NCI-H82 (cell line): ENCODE data around the gene GPATCH4.
"Not testable (repeated sequence)": the region's sequence is repeated elsewhere in the genome, so short reads cannot be mapped to it uniquely, and the experiment has no call there.

ENCODE experiments used
- DNase-seq: peaks from one replicate; lab custom pipeline; 2025; lab: John Stamatoyannopoulos, UW

GPATCH4 gene

DNA sequence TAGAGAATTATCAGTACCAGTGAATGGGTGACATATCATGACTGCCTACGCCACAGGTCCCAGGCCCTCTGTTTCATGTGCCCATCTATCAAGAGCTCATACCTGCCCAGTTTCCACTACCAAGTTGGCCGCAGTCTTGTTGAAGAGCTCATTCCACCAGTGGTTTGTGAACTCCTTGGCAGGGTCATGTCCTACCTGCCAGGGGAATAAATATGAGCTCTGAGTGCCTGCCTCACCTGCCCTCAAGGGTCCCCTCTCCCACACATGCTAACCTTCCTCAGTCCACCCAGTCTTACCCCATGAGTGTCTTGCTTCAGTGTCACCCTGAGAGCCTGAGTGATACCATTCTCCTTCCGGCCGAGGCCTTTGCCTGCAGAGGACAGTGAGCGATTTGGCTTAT is 3.2 kb downstream of the GPATCH4 start:
- no peak for DNase-seq

DNA sequence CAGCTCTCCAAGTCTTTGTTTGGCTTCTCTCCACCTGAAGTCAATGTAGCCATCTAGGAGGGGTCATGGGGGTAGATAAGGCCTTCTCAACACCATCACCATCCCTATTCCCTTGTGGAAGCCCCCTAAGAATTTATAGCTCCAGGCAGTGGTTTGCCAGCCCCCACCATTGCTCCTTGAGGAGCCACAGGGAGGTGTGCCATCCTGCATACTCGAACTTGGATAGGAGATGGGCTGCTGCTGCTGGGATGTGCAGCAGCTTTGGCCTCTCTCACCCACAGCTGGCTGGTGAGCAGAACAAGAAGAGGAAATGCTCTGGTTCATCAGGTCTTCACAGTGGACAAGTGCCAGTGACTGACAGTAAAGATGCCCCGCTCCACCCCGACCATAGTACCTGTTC is 4.9 kb downstream of the GPATCH4 start:
- DNase-seq, result no peak

DNA sequence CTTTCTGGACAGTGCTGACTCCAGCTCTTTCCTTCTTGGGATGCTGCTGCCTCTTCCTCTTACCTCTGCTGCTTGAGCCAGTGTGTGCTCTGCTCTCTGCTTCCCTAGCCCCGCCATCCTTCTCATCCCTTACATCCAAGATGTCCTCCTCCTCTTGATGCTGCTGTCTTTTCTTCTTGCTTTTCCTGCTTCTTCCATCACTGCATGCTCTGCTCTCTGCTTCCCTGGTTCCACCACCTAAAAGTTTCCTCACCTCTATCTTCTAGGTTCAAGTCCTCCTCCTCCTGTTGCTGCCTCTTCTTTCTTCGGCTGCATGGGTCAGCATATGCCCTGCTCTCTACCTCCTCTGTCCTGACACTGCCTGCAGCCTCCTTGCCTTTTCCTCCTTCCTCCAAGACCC is 6.3 kb downstream of the GPATCH4 start:
- DNase-seq, result no peak

DNA sequence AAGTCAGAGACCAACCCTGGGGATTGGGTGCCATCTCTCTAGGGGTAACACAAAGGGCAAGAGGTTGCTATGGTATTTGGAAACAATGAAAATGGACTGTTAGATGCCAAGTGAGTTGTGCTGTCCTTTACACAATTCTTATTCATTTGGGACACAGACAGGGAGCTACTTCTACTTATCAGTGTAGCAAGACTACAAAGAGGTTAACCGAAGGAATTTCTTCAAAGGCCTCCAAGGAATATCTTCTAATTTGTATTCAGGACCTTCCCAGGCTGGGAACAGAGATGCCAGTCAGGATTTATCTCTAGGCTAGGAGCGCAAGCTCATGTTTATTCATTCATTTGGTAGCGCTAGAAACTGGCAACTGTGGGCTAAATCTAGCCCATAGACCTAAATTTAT is 7.1 kb downstream of the GPATCH4 start:
- DNase-seq, result no peak

DNA sequence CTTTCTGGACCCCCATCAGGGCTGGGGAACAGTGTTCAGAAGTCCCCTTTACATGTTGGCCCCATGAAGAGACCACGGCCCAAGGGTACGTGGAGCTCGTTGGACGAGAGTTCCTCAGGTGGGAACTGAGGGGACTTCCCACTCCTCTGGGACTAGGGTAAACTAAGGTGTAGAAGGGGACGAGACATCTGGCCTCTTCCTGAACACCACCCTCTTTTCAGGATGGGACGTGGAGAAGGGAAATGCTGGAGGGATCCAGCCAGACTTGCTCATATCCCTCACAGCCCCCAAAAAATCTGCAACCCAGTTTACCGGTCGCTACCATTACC is 7.7 kb downstream of the GPATCH4 start:
- no peak for DNase-seq

DNA sequence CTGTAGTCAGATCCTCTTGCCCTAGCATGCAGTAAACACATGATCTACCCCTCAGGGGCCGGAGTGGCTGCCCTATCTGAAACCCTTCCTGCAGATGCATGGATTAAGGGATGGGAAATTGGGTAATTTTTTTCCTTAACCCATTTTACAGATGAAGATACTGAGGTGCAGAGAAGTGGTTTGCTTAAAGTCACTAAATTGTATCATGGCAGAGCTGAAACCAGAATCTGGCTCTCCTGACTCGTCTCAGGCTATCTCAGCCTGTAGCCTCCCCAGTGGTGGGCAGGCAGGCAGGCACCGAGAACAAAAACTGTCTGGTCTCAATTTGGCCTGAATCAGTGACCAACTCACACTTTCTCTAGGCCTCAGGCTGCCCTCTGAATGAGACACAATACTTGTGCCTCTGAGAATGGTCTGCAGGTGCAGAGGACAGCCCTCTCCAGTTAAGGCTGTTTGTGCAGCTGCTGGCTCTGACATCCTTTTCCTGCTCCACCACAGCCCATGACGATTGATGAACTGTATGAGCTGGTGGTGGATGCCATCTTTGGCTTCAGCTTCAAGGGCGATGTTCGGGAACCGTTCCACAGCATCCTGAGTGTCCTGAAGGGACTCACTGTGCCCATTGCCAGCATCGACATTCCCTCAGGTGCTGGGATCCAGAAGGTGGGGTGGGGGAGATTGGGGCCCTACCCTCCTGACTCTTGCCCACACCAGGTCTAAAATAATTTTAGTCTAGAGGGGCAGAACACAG is 8.2 kb downstream of the GPATCH4 start:
- DNase-seq, result no peak

DNA sequence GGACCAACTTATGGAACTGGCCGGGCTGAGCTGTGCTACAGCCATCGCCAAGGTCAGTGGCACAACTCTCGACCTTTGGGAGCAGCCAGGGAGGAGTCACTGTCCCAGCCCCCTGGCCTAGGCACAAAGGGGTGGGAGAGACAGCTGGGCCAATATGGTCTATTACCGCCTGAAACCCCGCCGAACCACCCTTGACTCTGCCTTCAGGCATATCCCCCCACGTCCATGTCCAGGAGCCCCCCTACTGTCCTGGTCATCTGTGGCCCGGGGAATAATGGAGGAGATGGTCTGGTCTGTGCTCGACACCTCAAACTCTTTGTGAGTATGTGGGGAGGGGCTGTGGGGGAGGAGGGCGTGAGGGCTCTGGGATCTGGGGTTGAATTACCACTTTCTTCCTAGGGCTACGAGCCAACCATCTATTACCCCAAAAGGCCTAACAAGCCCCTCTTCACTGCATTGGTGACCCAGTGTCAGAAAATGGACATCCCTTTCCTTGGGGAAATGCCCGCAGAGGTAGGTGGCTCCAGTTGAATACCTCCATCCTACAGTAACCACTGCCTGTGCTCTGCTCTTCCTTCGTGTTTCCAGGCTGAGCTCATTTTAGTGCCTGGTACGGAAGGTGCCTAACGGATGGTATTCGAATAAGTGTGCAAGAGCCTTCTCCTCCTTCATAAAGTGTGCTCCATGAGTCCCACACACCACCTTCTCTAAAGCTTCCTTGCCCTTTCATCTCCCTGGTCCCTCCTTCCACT is 8.9 kb downstream of the GPATCH4 start:
- DNase-seq, result no peak

DNA sequence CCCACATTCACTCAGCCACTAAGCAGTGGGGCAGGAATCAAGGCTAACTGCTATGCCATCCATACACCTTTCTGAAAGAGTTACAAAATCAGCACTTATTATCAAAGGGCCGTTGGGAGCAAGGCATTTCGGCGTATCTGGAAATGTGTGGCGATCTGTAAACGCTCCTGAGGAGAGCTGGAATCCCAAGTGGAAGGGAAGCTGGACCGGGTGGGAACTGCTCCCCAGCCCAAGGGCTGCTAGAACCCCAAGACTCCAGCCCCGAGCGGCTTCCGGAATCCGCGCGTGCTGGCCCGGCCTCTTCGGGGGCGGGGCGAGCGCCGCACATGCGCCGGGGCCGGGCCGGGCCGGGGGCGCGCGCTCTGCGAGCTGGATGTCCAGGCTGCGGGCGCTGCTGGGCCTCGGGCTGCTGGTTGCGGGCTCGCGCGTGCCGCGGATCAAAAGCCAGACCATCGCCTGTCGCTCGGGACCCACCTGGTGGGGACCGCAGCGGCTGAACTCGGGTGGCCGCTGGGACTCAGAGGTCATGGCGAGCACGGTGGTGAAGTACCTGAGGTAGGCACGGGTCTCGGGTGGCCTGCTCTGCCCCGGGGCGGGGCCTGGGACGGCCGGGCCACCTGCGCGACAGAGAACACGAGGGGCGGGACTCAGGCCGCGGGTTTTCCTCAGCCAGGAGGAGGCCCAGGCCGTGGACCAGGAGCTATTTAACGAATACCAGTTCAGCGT is 9.7 kb downstream of the GPATCH4 start, which contains the start of gene NAXE:
Gene NAXE, plus strand, starts transcription at position 345 of the 726 bp plus-strand sequence. Its CDS starts 29 bp downstream, at position 374.
- peak; percentile 85 for DNase-seq

DNA sequence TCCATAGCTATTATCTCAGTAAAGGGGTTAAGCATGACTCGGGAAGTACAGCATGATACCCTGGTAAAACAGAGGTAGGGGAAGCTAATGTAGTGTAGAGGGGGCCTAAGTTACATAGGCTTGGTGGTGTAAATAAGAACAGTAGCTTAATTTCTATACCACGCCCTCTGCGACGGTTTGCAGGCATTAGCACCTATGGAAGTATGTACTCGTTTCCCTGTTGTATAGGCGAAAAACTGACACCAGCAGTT is 10.2 kb downstream of the GPATCH4 start:
- DNase-seq, result peak; percentile 75

DNA sequence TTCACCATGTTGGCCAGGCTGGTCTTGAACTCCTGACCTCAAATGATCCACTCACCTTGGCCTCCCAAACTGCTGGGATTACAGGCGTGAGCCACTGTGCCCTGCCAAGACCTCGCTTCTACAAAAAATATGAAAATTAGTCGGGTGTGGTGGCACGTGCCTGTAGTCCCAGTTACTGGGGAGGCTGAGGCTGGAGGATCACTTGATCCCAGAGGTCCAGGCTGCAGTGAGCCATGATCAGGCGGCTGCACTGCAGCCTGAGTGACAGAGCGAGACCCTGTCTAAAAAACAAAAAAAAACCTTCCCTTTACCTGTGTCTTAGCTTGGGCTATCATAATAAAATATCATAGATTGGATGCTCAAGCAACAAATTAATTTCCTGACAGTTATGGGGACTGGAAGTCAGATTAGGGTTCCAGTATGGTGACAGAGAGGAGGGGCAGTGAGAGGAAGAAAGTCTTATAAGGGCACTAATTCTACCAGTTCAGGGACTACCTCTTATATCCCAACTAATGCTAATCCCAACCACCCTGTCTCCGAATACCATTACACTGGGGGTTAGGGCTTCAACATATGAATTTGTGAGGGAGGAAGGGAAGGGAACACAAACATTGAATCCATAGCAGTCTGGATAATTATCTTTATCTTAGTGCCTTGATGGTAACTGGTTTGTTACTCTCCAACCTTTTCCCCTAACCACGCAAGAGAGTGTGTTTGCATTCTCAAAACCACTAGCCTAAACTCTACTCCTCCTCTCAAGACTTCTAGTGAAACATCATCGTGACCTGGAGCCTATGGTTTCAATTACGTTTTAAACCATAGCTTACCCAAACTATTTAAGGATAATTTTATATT is 10.7 kb downstream of the GPATCH4 start:
- DNase-seq, result peak; percentile 52

DNA sequence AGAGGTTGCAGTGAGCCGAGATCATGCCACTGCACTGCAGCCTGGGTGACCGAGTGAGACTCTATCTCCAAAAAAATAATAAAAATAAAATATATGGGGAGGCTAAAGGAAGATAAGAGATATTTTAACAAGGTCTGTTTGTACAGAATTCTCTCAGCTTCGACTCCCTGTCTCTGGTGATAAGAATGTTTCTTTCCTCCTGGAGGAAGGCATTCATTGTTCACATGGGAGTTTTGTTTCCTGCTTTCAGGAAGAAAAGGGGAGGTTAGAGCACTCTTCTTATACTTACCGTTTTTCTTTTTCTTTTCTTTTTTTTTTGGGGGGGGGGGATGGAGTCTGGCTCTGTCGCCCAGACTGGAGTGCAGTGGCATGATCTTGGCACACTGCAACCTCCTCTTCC is 11.7 kb downstream of the GPATCH4 start:
- no peak for DNase-seq

DNA sequence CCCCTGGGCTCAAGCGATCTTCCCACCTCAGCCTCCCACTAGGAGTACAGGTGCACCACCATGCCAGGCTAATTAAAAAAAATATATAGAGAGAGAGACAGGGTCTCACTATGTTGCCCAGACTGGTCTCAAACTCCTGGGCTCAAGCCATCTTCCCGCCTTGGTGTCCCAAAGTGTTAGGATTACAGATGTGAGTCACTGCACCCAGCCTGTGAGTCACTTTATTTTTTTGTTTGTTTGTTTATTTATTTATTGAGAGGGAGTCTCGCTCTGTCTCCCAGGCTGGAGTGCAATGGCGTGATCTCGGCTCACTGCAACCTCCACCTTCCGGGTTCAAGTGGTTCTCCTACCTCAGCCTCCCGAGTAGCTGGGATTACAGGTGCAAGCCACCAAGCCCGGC is 13.4 kb downstream of the GPATCH4 start:
- not testable (repeated sequence) for DNase-seq

DNA sequence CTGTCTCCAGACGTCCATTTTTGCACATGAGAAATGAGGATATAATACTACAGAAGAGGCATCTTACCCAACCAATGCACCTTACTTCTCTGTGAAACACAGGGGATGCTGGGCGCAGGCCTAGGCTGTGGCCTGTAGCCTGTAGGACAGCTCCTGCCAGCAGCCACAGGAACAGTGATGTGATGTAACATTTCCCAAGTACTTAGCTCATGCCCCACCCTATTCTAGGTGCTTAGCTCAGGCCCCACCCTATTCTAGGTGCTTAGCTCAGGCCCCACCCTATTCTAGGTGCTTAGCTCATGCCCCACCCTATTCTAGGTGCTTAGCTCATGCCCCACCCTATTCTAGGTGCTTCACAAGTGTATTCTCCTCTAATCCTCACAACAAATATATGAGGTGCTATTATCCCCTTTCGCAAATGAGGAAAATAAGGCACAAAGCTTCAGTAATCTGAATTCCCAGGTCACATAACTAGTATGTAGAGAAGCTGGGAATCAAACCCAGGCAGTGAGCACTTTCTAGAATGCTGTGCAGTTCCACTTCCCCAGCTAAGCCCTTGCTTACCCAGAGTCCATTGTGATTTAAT is 14.3 kb downstream of the GPATCH4 start:
- DNase-seq, result no peak

DNA sequence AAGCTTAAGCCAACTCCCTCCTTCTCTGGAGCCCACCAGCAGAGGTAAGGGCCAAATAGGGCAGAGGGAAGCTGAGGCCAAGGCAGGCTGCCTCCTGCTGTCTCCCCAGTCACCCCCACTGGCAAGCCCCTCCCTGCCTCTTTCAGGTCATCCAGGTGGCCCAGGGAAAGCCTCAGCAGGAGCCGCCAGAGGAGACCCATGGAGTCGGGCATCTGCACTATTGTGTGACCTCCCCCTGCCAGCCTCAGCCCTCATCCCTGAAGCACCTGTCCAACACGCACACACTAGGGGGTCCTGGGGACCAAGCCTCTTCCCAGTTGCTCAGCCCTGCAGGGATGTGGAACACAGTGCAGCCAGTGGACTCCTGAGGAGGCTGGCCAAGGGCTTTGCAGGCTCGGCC is 15.0 kb downstream of the GPATCH4 start:
- no peak for DNase-seq

DNA sequence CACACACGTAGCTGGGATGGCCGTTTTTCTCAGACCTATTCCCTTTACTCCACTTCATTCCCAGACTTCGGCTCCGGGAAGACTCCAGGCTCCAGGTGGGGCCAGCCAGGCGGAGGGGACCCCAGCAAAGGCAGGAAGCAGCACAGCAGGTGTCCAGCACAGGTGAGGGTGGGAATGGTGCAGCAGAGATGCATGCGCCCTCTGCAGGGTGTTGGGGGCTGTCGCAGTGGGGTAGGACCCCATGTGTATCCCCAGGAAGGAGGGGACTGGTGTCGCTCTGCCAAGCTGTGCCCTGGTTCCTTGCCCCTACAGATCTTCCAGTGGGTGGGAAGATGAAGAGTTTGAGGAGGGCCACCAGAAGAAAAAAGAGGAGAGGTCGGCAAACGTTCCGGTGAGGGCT is 16.5 kb downstream of the GPATCH4 start:
- peak; percentile 76 for DNase-seq

DNA sequence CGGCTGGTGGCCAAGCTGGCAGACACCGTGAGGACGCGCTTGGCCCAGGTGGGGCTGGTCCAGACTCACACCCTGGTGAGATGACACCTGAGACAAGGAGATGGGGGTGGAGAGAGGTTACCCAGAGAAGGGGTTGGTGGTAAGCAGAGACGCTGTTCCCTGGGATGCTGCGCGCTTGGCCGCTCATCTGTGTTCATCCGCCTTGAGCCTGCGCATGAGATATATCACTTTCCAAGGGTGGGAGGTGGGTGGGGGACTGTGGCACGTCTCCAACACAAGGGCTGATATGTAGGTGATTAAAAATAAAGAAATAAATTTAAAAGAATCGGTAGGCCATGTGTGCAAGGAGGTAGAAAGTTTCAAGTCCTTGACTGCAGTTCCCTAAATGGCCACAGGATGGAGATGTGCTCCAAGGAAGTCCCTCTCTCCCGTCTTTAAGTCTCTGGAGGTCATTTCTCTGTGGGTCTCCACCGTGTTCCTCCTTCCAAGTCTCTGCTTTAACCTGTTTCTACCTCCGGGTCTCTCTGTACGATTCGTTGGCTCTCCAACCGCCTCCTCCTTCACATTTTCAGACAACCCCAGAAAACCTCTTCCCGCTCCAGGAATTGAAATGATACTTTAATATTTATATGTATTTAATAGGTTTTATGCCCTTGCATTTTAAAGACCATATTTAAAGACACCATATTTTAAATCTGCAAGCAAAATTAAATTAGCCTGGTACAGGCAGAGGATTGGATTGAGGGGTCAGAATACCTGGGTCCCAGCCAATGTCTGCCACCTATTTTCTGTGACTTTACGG is 17.3 kb downstream of the GPATCH4 start:
- DNase-seq, result peak; percentile 96

DNA sequence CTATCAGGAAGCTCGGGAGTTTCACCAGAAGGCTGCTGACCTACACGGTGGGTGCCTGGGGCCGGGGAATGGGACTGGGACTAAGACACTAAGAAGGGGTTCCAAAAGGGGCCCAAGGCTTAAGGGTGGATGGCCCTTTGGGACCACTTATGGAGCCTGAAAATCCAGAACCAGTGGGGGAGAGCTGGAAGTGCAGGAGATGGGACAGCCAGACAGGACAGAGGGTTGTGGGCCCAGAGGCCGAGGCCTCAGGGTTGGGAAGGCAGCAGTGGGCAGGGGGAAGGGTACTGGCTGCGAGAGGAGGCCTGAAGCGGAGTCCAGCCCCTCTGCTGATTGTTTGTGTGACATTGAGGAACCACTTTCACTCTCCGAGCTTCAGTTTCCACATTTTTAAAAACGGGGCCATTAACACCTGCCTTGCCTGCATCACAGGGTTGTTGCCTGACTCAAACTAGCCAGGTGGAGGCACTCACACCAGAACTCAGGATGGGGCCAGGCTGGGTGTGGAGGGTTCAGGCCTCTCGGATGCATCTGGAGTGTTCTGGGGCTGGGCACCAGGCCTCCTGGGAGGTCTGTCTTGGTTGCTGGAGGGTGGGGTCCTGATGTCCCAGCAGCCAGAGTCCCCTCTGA is 18.8 kb downstream of the GPATCH4 start:
- no peak for DNase-seq

DNA sequence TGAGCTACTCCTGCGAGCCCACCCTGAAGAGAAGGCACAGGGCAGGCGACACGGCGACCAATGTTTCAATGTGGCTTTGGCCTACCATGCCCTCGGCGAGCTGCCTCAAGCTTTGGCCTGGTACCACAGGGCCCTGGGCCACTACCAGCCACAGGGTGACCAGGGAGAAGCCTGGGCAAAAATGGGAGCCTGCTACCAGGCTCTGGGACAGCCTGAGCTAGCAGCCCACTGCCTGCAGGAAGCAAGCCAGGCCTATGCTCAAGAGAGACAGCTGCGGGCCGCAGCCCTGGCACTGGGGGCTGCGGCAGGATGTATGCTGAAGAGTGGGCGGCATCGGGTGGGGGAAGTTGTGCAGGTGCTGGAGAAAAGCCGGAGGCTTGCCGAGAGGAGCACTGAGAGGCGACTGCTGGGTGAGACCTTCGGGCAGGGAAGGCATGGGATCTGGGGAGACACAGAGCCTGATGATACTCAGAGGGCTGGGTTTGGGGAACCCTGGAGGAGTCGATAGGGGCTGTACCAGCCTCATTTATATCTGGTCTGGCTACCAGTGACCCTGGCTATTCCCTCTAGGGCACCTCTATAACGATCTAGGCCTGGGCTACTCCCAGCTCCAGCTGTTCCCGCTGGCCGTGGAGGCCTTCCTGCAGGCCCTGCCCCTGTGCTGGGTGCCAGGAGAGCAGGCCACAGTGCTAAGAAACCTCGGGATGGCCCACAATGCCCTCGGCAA is 19.5 kb downstream of the GPATCH4 start:
- DNase-seq, result no peak

DNA sequence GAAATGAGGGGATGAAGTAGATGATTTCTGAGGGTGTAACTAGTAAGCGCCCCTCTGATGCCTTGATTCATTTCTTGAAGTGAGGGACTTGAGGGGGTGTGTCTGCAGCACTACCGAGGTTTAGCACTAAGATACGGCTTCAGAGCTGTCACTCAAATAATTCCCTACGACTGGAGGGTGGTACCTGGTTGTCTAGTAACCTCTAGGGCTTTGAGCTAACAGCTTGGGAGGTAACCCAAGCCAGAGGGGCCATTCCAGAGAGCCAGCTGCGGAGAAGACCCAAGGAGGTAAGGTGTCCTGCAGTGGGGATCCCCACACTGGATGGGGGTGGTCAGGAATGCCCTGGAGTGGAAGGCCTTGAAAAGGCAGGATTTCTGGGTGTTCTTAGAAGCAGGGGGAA is 21.8 kb downstream of the GPATCH4 start, which contains the start of gene TTC24:
Gene TTC24, plus strand, starts transcription at position 252 of the 400 bp plus-strand sequence. CDS start 1,642 bp downstream, outside the sequence.
- DNase-seq, result peak; percentile 93

DNA sequence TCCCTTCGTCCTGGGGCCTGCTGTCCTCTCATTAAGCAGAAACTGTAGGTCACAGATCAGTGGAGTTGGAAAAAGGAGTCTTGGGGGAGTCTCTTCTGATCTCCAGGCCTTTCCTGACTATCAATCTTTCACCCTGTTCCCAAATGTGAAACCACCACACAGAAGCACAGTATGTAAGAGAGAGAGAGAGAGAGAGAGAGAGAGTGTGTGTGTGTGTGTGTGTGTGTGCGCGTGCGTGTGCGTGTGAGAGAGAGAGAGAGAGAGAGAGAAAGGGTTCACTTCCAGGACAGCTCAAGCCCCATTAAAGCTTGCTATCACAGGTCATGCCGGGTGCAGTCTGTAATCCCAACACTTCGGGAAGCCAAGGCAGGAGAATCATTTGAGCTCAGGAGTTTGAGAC is 23.2 kb downstream of the GPATCH4 start:
- peak; percentile 39 for DNase-seq
